ENCODE measurements around the gene AFF3.

GRCh38 chr2:100143286-100143685 lies 896 bp upstream of the AFF3 start:
- no peak for TF ChIP-seq EZH2 (IDR thresholded peaks at IDR 0.05; ENCODE audit: low read length)
- TF ChIP-seq CTCF (optimal IDR thresholded peaks at IDR 0.05 in 1 of 3, IDR thresholded peaks at IDR 0.05 in 1 of 3, conservative IDR thresholded peaks at IDR 0.05 in 1 of 3; ENCODE audit: extremely low read depth in 1 of 3, insufficient read depth in 2 of 3, low read length in 3 of 3) = no peak

Data from keratinocyte (primary cell).